UCSD-AML1 (cell line): Measurements from ENCODE around the gene PGM1.

Source experiments
- DNase-seq: peaks from one replicate; lab custom pipeline; 2025; ENCODE audit not compliant: unreplicated experiment; lab: John Stamatoyannopoulos, UW

The PGM1 gene

GRCh38 chr1:63600248-63600647, 7.0 kb downstream of the PGM1 start:
- DNase-seq: no peak

DNA sequence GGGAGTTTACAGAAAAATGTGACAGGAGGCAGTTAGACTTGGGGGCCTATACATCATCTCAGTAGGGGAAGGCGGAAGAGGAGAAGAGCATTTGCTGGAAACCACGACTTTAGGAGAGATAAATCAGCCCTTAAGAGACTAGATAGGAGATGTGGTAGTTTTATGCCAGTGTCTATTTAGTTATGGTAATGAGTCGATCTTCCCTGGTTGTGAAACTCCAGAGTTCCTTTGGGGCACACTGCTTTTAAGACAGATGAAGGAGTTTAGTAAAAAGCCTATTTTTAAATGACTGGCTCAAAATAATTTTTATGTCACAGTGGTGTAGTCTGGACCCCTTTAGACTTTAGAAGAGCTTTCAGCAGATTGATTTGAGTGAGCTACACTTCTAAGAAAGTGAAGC, 7.8 kb downstream of the PGM1 start:
- no peak for DNase-seq

DNA sequence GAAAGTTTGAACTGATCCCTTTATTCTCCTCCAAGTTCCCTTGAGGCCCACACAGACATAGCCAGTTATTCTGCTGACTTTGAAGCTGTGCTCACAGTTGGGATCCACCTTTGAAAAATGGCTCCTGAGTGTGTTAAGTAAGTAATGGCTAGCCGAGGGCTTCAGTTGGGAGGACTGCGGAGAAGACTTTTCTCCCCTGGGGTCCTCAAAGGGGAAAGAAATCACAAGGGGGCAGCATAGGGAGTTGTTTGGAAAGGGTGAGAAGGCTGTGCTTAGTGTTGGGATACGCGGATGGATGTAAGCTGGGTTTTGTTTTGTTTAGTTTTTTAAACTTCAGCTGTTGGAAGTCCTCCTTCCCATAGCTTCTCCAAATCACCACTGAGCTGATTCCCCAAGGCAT, 8.3 kb downstream of the PGM1 start:
- DNase-seq: no peak

DNA sequence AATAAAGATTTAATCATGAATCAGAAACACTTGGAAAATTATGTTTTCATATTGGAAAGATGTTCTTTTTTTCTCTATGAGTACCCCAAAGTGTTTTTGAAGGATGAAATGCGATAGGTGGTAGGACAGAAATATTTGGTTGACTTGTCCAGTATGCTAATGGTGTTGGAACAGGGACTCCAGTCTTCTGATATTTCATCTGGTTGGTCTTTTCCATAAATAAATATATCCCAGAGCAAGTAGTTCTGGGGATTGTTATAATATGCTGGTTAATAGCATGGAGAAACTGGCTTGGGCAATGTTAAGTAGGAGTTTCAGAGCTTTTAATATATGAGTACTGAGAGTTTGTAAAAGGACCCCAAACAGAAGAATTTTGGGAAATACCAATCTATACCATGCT, 8.7 kb downstream of the PGM1 start:
- no peak for DNase-seq

DNA sequence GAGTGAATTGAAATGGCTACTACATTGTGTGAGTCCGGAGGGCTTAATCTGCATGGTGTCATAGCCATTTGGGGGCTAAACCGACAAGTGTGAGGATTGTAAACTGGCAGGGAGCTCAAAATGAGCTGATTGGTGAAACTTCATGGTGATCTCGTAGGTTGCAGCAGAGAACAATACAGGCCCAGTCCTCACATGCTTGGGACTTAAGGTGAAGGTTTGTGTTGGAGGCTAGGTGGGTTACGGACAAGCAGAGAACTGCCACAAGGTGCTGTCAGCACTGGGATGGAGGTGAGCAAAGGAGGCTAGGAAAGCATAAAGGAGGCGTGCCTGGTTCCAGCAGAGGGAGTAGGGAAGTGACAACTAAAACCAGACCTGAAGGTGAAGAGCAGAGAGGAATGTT, 9.4 kb downstream of the PGM1 start:
- DNase-seq: no peak

DNA sequence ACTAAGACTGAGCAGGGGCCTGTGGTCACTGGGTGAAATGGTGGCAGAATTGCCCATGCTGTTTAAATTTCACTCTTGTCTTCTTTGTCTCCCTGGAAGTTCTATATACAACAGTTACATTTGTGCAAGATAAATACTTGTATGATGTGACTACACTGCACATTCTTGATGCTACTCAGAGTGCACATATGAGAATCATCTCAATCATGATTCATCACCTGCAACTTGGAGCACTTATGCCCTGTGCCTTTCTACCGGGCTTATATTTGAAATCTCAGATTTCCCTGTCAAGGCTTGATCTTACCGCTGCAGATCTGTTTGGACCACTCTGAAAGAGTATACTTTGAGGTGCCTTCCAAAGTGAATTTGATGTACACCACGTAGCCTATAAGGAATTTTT, 10.6 kb downstream of the PGM1 start:
- no peak for DNase-seq

GRCh38 chr1:63607322-63607721, 14.1 kb downstream of the PGM1 start:
- DNase-seq: no peak

DNA sequence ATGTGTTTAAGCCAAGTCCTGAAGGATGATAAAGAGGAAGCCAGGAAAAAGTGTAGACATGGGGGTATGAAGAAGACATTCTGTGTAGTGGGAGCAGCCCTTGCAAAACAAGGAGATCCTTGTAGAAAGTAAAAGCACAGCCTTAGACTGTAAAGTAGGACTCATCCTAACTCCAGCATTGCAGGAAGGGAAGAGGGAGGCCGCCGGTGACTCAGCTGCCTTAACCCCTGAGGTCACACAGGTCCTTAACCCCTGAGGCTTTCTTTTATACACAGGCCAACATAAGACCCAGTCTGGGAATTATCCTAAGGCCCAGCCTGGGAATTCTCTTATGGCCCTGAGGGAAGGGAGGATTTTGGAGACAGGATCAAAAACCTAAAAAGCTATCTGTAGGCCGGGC, 18.0 kb downstream of the PGM1 start:
- no peak for DNase-seq

DNA sequence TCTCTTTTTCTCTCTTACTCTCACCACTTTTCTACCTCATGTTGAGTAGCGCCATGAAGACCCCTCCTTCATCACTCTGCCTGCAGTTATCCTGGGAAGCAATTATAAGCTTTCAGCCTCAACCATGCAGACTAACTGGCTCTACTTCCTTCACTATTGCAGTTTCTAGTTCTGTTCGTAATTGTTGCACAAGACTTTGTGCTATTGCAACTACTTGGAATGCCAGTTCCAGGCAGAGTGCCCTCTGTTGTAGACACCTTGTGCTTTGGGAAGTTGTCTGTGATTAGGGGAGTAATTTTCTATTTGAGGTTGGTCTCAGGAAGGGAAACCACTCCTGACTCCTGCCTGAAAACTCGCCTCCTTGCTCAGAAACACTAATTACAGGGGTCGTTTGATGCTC, 19.4 kb downstream of the PGM1 start:
- DNase-seq: no peak

- DNase-seq: no peak
These were observed 19.8 kb downstream of the PGM1 start for GRCh38 chr1:63612971-63613370.

DNA sequence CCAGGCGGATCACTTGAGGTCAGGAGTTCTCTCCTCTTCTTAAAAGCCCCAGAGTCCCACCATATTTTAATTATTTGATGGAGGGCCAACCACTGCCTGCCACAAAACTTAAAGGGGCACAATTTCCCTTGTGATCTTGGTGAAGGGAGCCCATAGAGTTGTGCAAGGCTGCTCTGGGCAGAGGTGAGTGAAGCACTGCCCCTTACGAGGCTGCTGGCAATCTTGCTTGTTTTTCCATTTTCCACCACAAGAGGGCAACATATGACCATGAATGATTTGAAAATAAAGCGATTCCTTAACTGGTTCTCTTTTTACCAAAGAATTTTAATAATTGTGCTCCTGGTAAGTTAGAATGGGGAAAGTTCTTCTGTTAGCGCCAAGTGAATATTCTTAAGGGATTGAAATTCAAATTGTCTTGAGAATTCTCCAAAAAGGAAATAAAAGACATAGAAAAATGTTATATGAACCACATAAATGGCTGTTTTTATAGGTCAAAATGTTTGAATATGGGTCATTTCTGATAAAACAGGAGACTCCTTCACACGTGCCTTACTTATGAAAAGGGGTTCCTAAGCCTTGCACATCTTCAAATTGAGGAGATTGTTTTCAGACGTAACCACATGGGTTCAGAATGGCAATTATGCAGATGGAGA, 22.7 kb downstream of the PGM1 start:
- DNase-seq: peak; percentile 18

- no peak for DNase-seq
These were observed 24.2 kb downstream of the PGM1 start for GRCh38 chr1:63617450-63617849.

- DNase-seq: no peak
These were observed 24.8 kb downstream of the PGM1 start for GRCh38 chr1:63618011-63618410.

DNA sequence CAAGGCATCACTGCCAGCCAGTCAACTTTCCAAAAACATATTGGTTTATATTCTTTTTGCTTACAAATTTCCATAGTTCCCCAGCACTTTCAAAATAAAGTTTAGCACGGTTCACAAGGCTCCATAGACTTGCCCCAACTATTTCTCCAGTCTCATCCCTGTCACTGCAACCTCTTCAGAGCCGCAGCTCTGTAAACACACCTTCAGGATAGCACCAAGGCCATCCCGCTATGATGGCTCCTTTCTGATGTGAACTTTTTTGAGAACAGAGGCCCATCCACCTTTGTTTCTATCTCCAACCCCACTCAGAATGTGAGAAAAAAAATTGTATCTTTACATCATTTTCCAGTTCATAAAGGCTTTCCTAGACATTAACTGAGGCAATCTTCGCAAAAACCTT, 26.3 kb downstream of the PGM1 start:
- DNase-seq: no peak

GRCh38 chr1:63620671-63621070, 27.5 kb downstream of the PGM1 start:
- no peak for DNase-seq

GRCh38 chr1:63621075-63621474, 27.9 kb downstream of the PGM1 start:
- no peak for DNase-seq

GRCh38 chr1:63621698-63622097, 28.5 kb downstream of the PGM1 start:
- DNase-seq: no peak

GRCh38 chr1:63622849-63623566, 29.8 kb downstream of the PGM1 start:
- DNase-seq: no peak

DNA sequence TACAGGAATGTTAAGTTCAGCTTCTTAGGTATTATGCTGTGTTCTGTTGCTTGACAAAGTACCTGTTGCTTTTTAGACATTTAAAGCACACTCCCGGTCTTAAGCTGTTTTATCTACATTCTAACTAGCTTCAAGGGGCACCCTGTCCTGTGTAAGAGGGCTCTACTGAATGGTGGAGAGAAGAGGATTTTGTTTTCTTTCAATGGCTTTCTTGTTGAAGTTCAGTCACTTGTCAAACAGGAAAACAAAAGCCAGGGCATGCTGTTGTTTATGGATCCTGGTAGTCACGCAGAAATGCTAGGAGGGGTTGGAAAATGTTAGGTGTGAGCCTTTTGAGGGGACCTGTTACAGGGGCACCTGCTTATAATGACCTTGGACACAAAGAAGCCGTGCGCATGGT, 30.7 kb downstream of the PGM1 start:
- no peak for DNase-seq

- no peak for DNase-seq
These were observed 31.7 kb downstream of the PGM1 start for GRCh38 chr1:63624911-63625310.

- DNase-seq: no peak
These were observed 33.0 kb downstream of the PGM1 start for GRCh38 chr1:63626222-63626621.

- no peak for DNase-seq
These were observed 35.4 kb downstream of the PGM1 start for GRCh38 chr1:63628607-63629006.

GRCh38 chr1:63630238-63630637, 37.0 kb downstream of the PGM1 start:
- no peak for DNase-seq
